ENCODE results near the gene SMYD4.

GRCh38 chr17:1733759-1734158 lies 95.9 kb downstream of the SMYD4 start:
- TF ChIP-seq CTCF (IDR thresholded peaks at IDR 0.05 in 8 of 11, conservative IDR thresholded peaks at IDR 0.05 in 3 of 11) (no peak), POLR2A (IDR thresholded peaks at IDR 0.05) (no peak)

Data from spleen (tissue), 7 donors.